IMR-90 (cell line): ENCODE measurements around the gene SLC6A9. TPM values are rescaled to one million over a fixed set of nuclear protein-coding genes. Genes with fewer than 3 reads are reported as not detected.

Experiments
- ATAC-seq: fragments of 200-7000 bp; cut with Tn5 transposase; 2 replicates; pipeline ENCODE4 v1.9.1; 2020; ENCODE audit warnings: low read depth, mild to moderate bottlenecking, moderate library complexity
- BruUV-seq: library from RNA; stranded (reverse); fragments of 400-500 nt; replicated peaks from 2 replicates; lab custom pipeline; 2021; lab: Mats Ljungman, UMichigan
- CTCF ChIA-PET: fragments of 300-600 bp; formaldehyde crosslinking; extraction: SDS; loops from one replicate; lab custom pipeline; 2021; ENCODE audit warnings: antibody characterized with exemption; lab: Yijun Ruan, JAX
- POLR2A ChIA-PET: fragments of 300-600 bp; sonication (Branson Sonifier 250); formaldehyde crosslinking; loops from one replicate; lab custom pipeline; 2022; ENCODE audit warnings: antibody characterized with exemption; ENCODE audit not compliant: unreplicated experiment; lab: Charles Lee
- DNase-seq: peaks from one replicate; pipeline ENCODE4 v3.0.0; 2013
- H2AFZ ChIP-seq: replicated peaks from 2 replicates; pipeline ENCODE3; 2013; ENCODE audit warnings: low read length, mild to moderate bottlenecking; ENCODE audit not compliant: poor library complexity
- H2AK5ac ChIP-seq: 2 replicates; pipeline ENCODE4 v1.6.1; 2013; ENCODE audit warnings: low read depth, low read length, inconsistent platforms
- H2AK9ac ChIP-seq: replicated peaks from 2 replicates; pipeline ENCODE3; 2013; ENCODE audit warnings: mild to moderate bottlenecking, low read depth, low read length, moderate library complexity; ENCODE audit not compliant: poor library complexity
- H2BK120ac ChIP-seq: 2 replicates; pipeline ENCODE4 v1.6.1; 2013; ENCODE audit warnings: low read depth, low read length, inconsistent platforms
- H2BK15ac ChIP-seq: 3 replicates; pipeline ENCODE4 v1.6.1; 2013; ENCODE audit warnings: low read depth, low read length, inconsistent platforms
- H2BK20ac ChIP-seq: 2 replicates; pipeline ENCODE4 v1.6.1; 2013; ENCODE audit warnings: low read depth, mild to moderate bottlenecking, inconsistent platforms, low read length, moderate library complexity
- H2BK5ac ChIP-seq: 2 replicates; pipeline ENCODE4 v1.6.1; 2013; ENCODE audit warnings: mild to moderate bottlenecking, low read depth, low read length, inconsistent platforms; ENCODE audit not compliant: poor library complexity, severe bottlenecking
- H3K14ac ChIP-seq: replicated peaks from 2 replicates; pipeline ENCODE4 v1.6.1; 2013; ENCODE audit warnings: low read depth, low read length, inconsistent platforms
- H3K18ac ChIP-seq: 2 replicates; pipeline ENCODE4 v1.6.1; 2013; ENCODE audit warnings: low read depth, low read length, control low read depth
- H3K23ac ChIP-seq: 2 replicates; pipeline ENCODE4 v1.6.1; 2013; ENCODE audit warnings: low read depth, low read length, inconsistent platforms
- H3K27ac ChIP-seq: 2 replicates; pipeline ENCODE4 v1.5.1; 2013; ENCODE audit warnings: mild to moderate bottlenecking, control low read depth, low read length; ENCODE audit not compliant: insufficient read depth
- H3K27me3 ChIP-seq: 2 replicates; pipeline ENCODE4 v1.6.1; 2013; ENCODE audit warnings: low read length; ENCODE audit not compliant: control insufficient read depth, insufficient read depth
- H3K36me3 ChIP-seq: 2 replicates; pipeline ENCODE4 v1.6.1; 2013; ENCODE audit warnings: low read length, mixed read lengths; ENCODE audit not compliant: control insufficient read depth, insufficient read depth
- H3K4ac ChIP-seq: 2 replicates; pipeline ENCODE4 v1.6.1; 2013; ENCODE audit warnings: low read depth, low read length, inconsistent platforms
- H3K4me1 ChIP-seq: 2 replicates; pipeline ENCODE4 v1.6.1; 2013; ENCODE audit warnings: low read length, mixed read lengths; ENCODE audit not compliant: control insufficient read depth, insufficient read depth
- H3K4me2 ChIP-seq: 2 replicates; pipeline ENCODE4 v1.6.1; 2013; ENCODE audit warnings: low read depth, mild to moderate bottlenecking, control low read depth, low read length, moderate library complexity
- H3K4me3 ChIP-seq: 2 replicates; pipeline ENCODE4 v1.5.1; 2013; ENCODE audit warnings: low read depth, mild to moderate bottlenecking, control low read depth, low read length, moderate library complexity; ENCODE audit not compliant: insufficient read depth
- H3K56ac ChIP-seq: 2 replicates; pipeline ENCODE4 v1.6.1; 2013; ENCODE audit warnings: low read length, inconsistent platforms; ENCODE audit not compliant: insufficient read depth; ENCODE audit errors: extremely low read depth
- H3K79me1 ChIP-seq, 2 experiments: 2 replicates each; pipeline ENCODE4 v1.6.1; 2013; ENCODE audit warnings: low read length in 2 of 2, inconsistent platforms in 1 of 2, low read depth in 1 of 2
- H3K9ac ChIP-seq: 2 replicates; pipeline ENCODE4 v1.6.1; 2013; ENCODE audit warnings: low read depth, low read length, control low read depth
- H3K9me1 ChIP-seq: 2 replicates; pipeline ENCODE4 v1.6.1; 2013; ENCODE audit warnings: low read length, inconsistent platforms; ENCODE audit not compliant: insufficient read depth
- H3K9me3 ChIP-seq: 2 replicates; pipeline ENCODE4 v1.6.1; 2013; ENCODE audit warnings: low read length; ENCODE audit not compliant: control insufficient read depth, insufficient read depth
- H4K20me1 ChIP-seq: 2 replicates; pipeline ENCODE4 v1.6.1; 2013; ENCODE audit warnings: low read length, inconsistent platforms; ENCODE audit not compliant: insufficient read depth
- H4K5ac ChIP-seq: 2 replicates; pipeline ENCODE4 v1.6.1; 2013; ENCODE audit warnings: mild to moderate bottlenecking, low read depth, low read length, control low read depth
- H4K8ac ChIP-seq, 2 experiments: 2 replicates each; pipeline ENCODE4 v1.6.1; 2013; ENCODE audit warnings: low read depth in 2 of 2, low read length in 2 of 2, control low read depth in 1 of 2, inconsistent platforms in 1 of 2
- H4K91ac ChIP-seq: 2 replicates; pipeline ENCODE4 v1.6.1; 2013; ENCODE audit warnings: low read depth, low read length, inconsistent platforms; ENCODE audit not compliant: insufficient read depth
- CHD1 ChIP-seq: IDR thresholded peaks from 2 replicates; pipeline ENCODE4 v1.6.1; 2012; ENCODE audit warnings: low read depth, low read length, improper control_type of control experiment
- CTCF ChIP-seq: conservative IDR thresholded peaks from 2 replicates; pipeline ENCODE4 v1.5.1; 2012; ENCODE audit warnings: mild to moderate bottlenecking, low read depth, low read length, improper control_type of control experiment
- FOS ChIP-seq: fragments of 150-350 bp; IDR thresholded peaks from 2 replicates; pipeline ENCODE4 v1.6.1; 2016; ENCODE audit warnings: low read depth, low read length
- MAFK ChIP-seq: IDR thresholded peaks from 2 replicates; pipeline ENCODE4 v1.6.1; 2012; ENCODE audit warnings: low read depth, low read length, improper control_type of control experiment
- MXI1 ChIP-seq: IDR thresholded peaks from 2 replicates; pipeline ENCODE4 v1.6.1; 2012; ENCODE audit warnings: low read depth, mild to moderate bottlenecking, low read length, moderate library complexity, borderline replicate concordance
- WGBS, 2 experiments: methylation state at CpG; one replicate each; pipeline versions ENCODE4 v1.1.5 to v1.1.7; 2013; ENCODE audit warnings: missing lambda C conversion rate in 2 of 2; ENCODE audit not compliant: insufficient read length in 1 of 2; ENCODE audit errors: extremely low coverage in 2 of 2; 5-methylcytosine and 5-hydroxymethylcytosine counted together
- dilution Hi-C: fragments of 300-500 bp; cut with HindIII; formaldehyde crosslinking; loops from one replicate; pipeline ENCODE4 v1.14.3; 2018; ENCODE audit warnings: low sequenced_read_pairs; ENCODE audit not compliant: unreplicated experiment
- in situ Hi-C: fragments of 300-500 bp; cut with MboI; formaldehyde crosslinking; loops from 3 replicates; pipeline ENCODE4 v1.14.3; 2019; ENCODE audit warnings: low sequenced_read_pairs, inconsistent platforms, mixed read lengths
- intact Hi-C: fragments of 100-400 bp; cut with micrococcal nuclease; formaldehyde crosslinking; loops from 2 replicates; pipeline ENCODE4 v1.10.0; 2022
- polyA plus RNA-seq, 3 experiments: library from polyadenylated mRNA; depleted of rRNA; stranded (reverse); fragments of >200 nt; gene quantifications; 2 replicates each; pipeline ENCODE4 v1.2.3, GENCODE V29; 2012; ENCODE audit warnings: low replicate concordance in 1 of 3
- total RNA-seq: library from RNA; depleted of rRNA; stranded (reverse); fragments of >200 nt; gene quantifications from 2 replicates; pipeline ENCODE4 v1.2.3, GENCODE V29; 2012

SLC6A9 gene
- total and polyA plus RNA-seq, 2 of the 4 experiments (the other 2 are of a cell fraction): 2.0 to 6.6 TPM

- ATAC-seq (no peak), DNase-seq (no peak)
- Histone ChIP-seq H4K5ac (no peak overlapping the region), H3K27ac (no peak overlapping the region), H4K20me1 (peaks cover 7% of the 10 kb centered on the region; the same call in 1 of the 2 replicates), H2AFZ (no peak overlapping the region), H3K36me3 (peaks cover 30% of the 10 kb centered on the region), H2BK20ac (no peak overlapping the region), H3K14ac (no peak overlapping the region), H3K56ac (no peak overlapping the region), H3K27me3 (no peaks in the 10 kb centered on the region), H2AK9ac (no peak overlapping the region), H3K79me1 (peaks cover 4 to 6% of the 10 kb centered on the region in 2 experiments; a peak in 3 of 4 replicates), H4K8ac (no peak overlapping the region), H2BK120ac (no peak overlapping the region), H3K23ac (no peak overlapping the region), H2BK15ac (no peak overlapping the region), H3K4me2 (no peak overlapping the region), H2BK5ac (no peak overlapping the region), H3K4me1 (no peaks in the 10 kb centered on the region), H3K9me3 (no peaks in the 10 kb centered on the region), H3K18ac (no peak overlapping the region), H3K9ac (no peak overlapping the region), H2AK5ac (no peak overlapping the region), H4K91ac (no peak overlapping the region), H3K4ac (no peak overlapping the region), H3K9me1 (peaks cover 9% of the 10 kb centered on the region; the same call in 1 of the 2 replicates), H3K4me3 (no peak overlapping the region)
- dilution Hi-C loops: no loop called here
- POLR2A ChIA-PET: no interaction called here
- intact Hi-C loops: no loop called here
- no TSS peak for BruUV-seq
- WGBS, 2 experiments: 93% methylated on average over 2 of the region's 3 CpGs; no CpG with 5 or more reads in 1 of the 2 experiments
- TF ChIP-seq CTCF (no peak), MAFK (no peak), MXI1 (no peak), CHD1 (no peak), FOS (no peak)
- in situ Hi-C loops: loop anchor here (25.0 kb wide), 1 partner anchor 428 kb away; the partner anchor contains the start of gene PTPRF
- CTCF ChIA-PET: no interaction called here
These were observed 65.9 kb downstream of the SLC6A9 start for GRCh38 chr1:43965316-43965715.
